H1 (cell line): Measurements from ENCODE around the gene GASK1B. TPM values are rescaled to one million over a fixed set of nuclear protein-coding genes. Genes with fewer than 3 reads are reported as not detected.

Source experiments
- CTCF ChIA-PET: fragments of 300-600 bp; sonication (Branson Sonifier 250); formaldehyde crosslinking; loops from one replicate; lab custom pipeline; 2021; ENCODE audit not compliant: partially characterized antibody; lab: Charles Lee
- POLR2A ChIA-PET: fragments of 300-600 bp; sonication (Branson Sonifier 250); formaldehyde crosslinking; loops from one replicate; lab custom pipeline; 2021; ENCODE audit warnings: inconsistent platforms; ENCODE audit not compliant: partially characterized antibody; lab: Charles Lee
- DNase-seq, 2 experiments: peaks; one replicate each; pipeline versions ENCODE4 v3.0.0 to v3.0.0-alpha.2; 2010 to 2022; ENCODE audit warnings: low spot score in 2 of 2, low read depth in 1 of 2, mixed read lengths in 1 of 2
- FAIRE-seq: peaks from 2 replicates; lab custom pipeline; 2011; peaks lifted over from hg19 to GRCh38; lab: Jason Lieb, UNC
- H2AFZ ChIP-seq: 2 replicates; pipeline ENCODE4 v1.8.1; 2012; ENCODE audit warnings: low read length, inconsistent platforms
- H2AK5ac ChIP-seq: 2 replicates; pipeline ENCODE4 v1.6.1; 2013; ENCODE audit warnings: low read depth, low read length
- H2BK120ac ChIP-seq: replicated peaks from 2 replicates; pipeline ENCODE3; 2013; ENCODE audit warnings: low read depth, low read length, inconsistent platforms
- H2BK12ac ChIP-seq: 2 replicates; pipeline ENCODE4 v1.6.1; 2013; ENCODE audit warnings: low read depth, low read length
- H2BK15ac ChIP-seq: 2 replicates; pipeline ENCODE4 v1.6.1; 2013; ENCODE audit warnings: low read length
- H2BK20ac ChIP-seq: 2 replicates; pipeline ENCODE4 v1.6.1; 2013; ENCODE audit warnings: low read length
- H2BK5ac ChIP-seq: 2 replicates; pipeline ENCODE4 v1.6.1; 2013; ENCODE audit warnings: low read depth, low read length
- H3K14ac ChIP-seq: 2 replicates; pipeline ENCODE4 v1.6.1; 2013; ENCODE audit warnings: inconsistent platforms; ENCODE audit not compliant: insufficient read length
- H3K18ac ChIP-seq: 2 replicates; pipeline ENCODE4 v1.6.1; 2013; ENCODE audit warnings: low read length; ENCODE audit errors: extremely low read depth
- H3K23ac ChIP-seq: 2 replicates; pipeline ENCODE4 v1.6.1; 2013; ENCODE audit warnings: inconsistent platforms; ENCODE audit not compliant: insufficient read length
- H3K23me2 ChIP-seq: 2 replicates; pipeline ENCODE4 v1.6.1; 2013; ENCODE audit warnings: low read depth, low read length
- H3K27ac ChIP-seq: 2 replicates; pipeline ENCODE4 v1.6.1; 2011; ENCODE audit warnings: low read depth, low read length, inconsistent platforms
- H3K27me3 ChIP-seq, 4 experiments: replicated peaks in 1 of 4; 1 replicate in 1 of 4; 2 replicates in 3 of 4; pipeline versions ENCODE4 v1.6.1 to v1.8.1; 2011 to 2013; ENCODE audit warnings: low read length in 3 of 4, mild to moderate bottlenecking in 3 of 4, inconsistent platforms in 2 of 4, mixed read lengths in 2 of 4, moderate library complexity in 1 of 4; ENCODE audit not compliant: control insufficient read depth in 3 of 4, insufficient read depth in 3 of 4; ENCODE audit errors: extremely low read depth in 1 of 4
- H3K36me3 ChIP-seq, 4 experiments: 2 replicates each; pipeline versions ENCODE4 v1.6.1 to v1.8.1; 2011 to 2013; ENCODE audit warnings: mild to moderate bottlenecking in 4 of 4, low read length in 3 of 4, moderate library complexity in 2 of 4, control low read depth in 1 of 4, inconsistent platforms in 1 of 4; ENCODE audit not compliant: insufficient read depth in 4 of 4, control insufficient read depth in 2 of 4
- H3K4ac ChIP-seq: replicated peaks from 2 replicates; pipeline ENCODE3; 2013; ENCODE audit warnings: low read length, low read depth, mixed read lengths, inconsistent platforms; ENCODE audit not compliant: insufficient read length
- H3K4me1 ChIP-seq, 4 experiments: replicated peaks in 1 of 4; 1 replicate in 1 of 4; 2 replicates in 3 of 4; pipeline versions ENCODE4 v1.6.1 to v1.8.1; 2011 to 2013; ENCODE audit warnings: low read length in 3 of 4, inconsistent platforms in 2 of 4, mixed read lengths in 1 of 4; ENCODE audit not compliant: insufficient read depth in 4 of 4, control insufficient read depth in 3 of 4
- H3K4me2 ChIP-seq, 2 experiments: 2 replicates each; pipeline versions ENCODE4 v1.6.1 to v1.8.1; 2011 to 2013; ENCODE audit warnings: low read depth in 2 of 2, low read length in 2 of 2, control low read depth in 1 of 2, inconsistent platforms in 1 of 2, mild to moderate bottlenecking in 1 of 2; ENCODE audit not compliant: insufficient read depth in 1 of 2
- H3K4me3 ChIP-seq, 4 experiments: fragments of 200-600, 300-600 bp in 1 of 4; sonication (generic), shearing (Covaris generic), sonication (Bioruptor Twin) in 1 of 4; 2 replicates each; pipeline versions ENCODE4 v1.5.1 to v1.8.1; 2011 to 2016; ENCODE audit warnings: low read length in 4 of 4, low read depth in 3 of 4, control low read depth in 2 of 4, inconsistent platforms in 2 of 4, mild to moderate bottlenecking in 2 of 4, mixed read lengths in 1 of 4, moderate library complexity in 1 of 4; ENCODE audit not compliant: insufficient read depth in 2 of 4; ENCODE audit errors: extremely low read depth in 1 of 4
- H3K56ac ChIP-seq: replicated peaks from 2 replicates; pipeline ENCODE3; 2013; ENCODE audit warnings: low read depth, mild to moderate bottlenecking, mixed read lengths, low read length, inconsistent platforms; ENCODE audit not compliant: insufficient read length
- H3K79me1 ChIP-seq: 2 replicates; pipeline ENCODE4 v1.6.1; 2013; ENCODE audit warnings: low read depth, low read length, control low read depth
- H3K79me2 ChIP-seq, 2 experiments: 2 replicates each; pipeline versions ENCODE4 v1.6.1 to v1.8.1; 2012 to 2013; ENCODE audit warnings: low read length in 2 of 2, mild to moderate bottlenecking in 2 of 2, inconsistent platforms in 1 of 2; ENCODE audit not compliant: insufficient read depth in 2 of 2, control insufficient read depth in 1 of 2
- H3K9ac ChIP-seq, 4 experiments: replicated peaks in 1 of 4; 1 replicate in 1 of 4; 2 replicates in 3 of 4; pipeline versions ENCODE4 v1.6.1 to v1.8.1; 2011 to 2013; ENCODE audit warnings: low read depth in 3 of 4, low read length in 3 of 4, control low read depth in 2 of 4, mild to moderate bottlenecking in 2 of 4, moderate library complexity in 2 of 4, inconsistent platforms in 1 of 4; ENCODE audit errors: extremely low read depth in 1 of 4
- H3K9me3 ChIP-seq, 2 experiments: 2 replicates each; pipeline versions ENCODE4 v1.6.1 to v1.8.1; 2012 to 2013; ENCODE audit warnings: mild to moderate bottlenecking in 2 of 2, moderate library complexity in 2 of 2, control low read depth in 1 of 2, inconsistent platforms in 1 of 2, low read depth in 1 of 2, low read length in 1 of 2, mixed read lengths in 1 of 2; ENCODE audit not compliant: insufficient read depth in 2 of 2
- H4K20me1 ChIP-seq, 2 experiments: replicated peaks in 1 of 2; 2 replicates each; pipeline versions ENCODE3 to v1.8.1; 2011 to 2013; ENCODE audit warnings: inconsistent platforms in 2 of 2, low read length in 2 of 2, mild to moderate bottlenecking in 1 of 2; ENCODE audit not compliant: insufficient read depth in 2 of 2, control insufficient read depth in 1 of 2
- H4K5ac ChIP-seq: 2 replicates; pipeline ENCODE4 v1.6.1; 2013; ENCODE audit warnings: low read length, low read depth, mixed read lengths, inconsistent platforms; ENCODE audit not compliant: insufficient read length
- H4K8ac ChIP-seq: 2 replicates; pipeline ENCODE4 v1.8.0; 2013; ENCODE audit warnings: mild to moderate bottlenecking, moderate library complexity, low read length, inconsistent platforms; ENCODE audit not compliant: insufficient read depth; ENCODE audit errors: extremely low read depth
- H4K91ac ChIP-seq: replicated peaks from 2 replicates; pipeline ENCODE3; 2013; ENCODE audit warnings: low read length, mixed read lengths, inconsistent platforms; ENCODE audit not compliant: insufficient read length
- POLR2AphosphoS5 ChIP-seq: IDR thresholded peaks from 2 replicates; pipeline ENCODE4 v1.6.1; 2011; ENCODE audit warnings: low read depth, low read length
- WGBS, 2 experiments: shearing (Covaris generic) in 1 of 2; methylation state at CpG; one replicate each; pipeline versions ENCODE4 v1.1.6 to v1.1.7; 2013 to 2015; ENCODE audit warnings: low lambda C conversion rate in 2 of 2, mixed read lengths in 2 of 2, inconsistent platforms in 1 of 2, low coverage in 1 of 2, missing lambda C conversion rate in 1 of 2; ENCODE audit not compliant: insufficient replicate concordance in 2 of 2, insufficient coverage in 1 of 2, insufficient read length in 1 of 2; ENCODE audit errors: extremely low coverage in 1 of 2, missing lambda C conversion rate in 1 of 2; 5-methylcytosine and 5-hydroxymethylcytosine counted together
- polyA plus RNA-seq, 7 experiments: library from polyadenylated mRNA; depleted of rRNA in 3 of 7; stranded (reverse) in 5 of 7; unstranded in 2 of 7; fragments of >200 nt in 5 of 7; fragments of 200-250 nt in 2 of 7; gene quantifications; 1 replicate in 5 of 7; 2 replicates in 1 of 7; 4 replicates in 1 of 7; pipeline versions ENCODE4 v1.2.1 to v1.2.3, GENCODE V29; 2011 to 2013; ENCODE audit warnings: missing spikeins in 2 of 7, mixed read lengths in 2 of 7
- total RNA-seq: library from RNA; stranded (reverse); fragmentation: NEBNext Ultra II Directional; extraction: Animal tissue kit (Norgen Biotek cat#: 25700); gene quantifications from 2 replicates; pipeline ENCODE4 v1.2.1, GENCODE V29; 2021

GASK1B gene
- total and polyA plus RNA-seq, 2 of the 8 experiments (the other 6 are each of a cell fraction or from before 2014, with no cell fraction given) = not detected

- no peaks in the 10 kb centered on the region for H3K4me1 ChIP-seq
- H3K79me1 ChIP-seq = no peaks in the 10 kb centered on the region
- H2BK15ac ChIP-seq = no peak overlapping the region
- H3K27me3 ChIP-seq = no peaks in the 10 kb centered on the region
- H3K23me2 ChIP-seq = no peaks in the 10 kb centered on the region
- H3K36me3 ChIP-seq = no peaks in the 10 kb centered on the region
- DNase-seq (no peak), FAIRE-seq (no peak)
- no peak overlapping the region for H3K27ac ChIP-seq
- no peak overlapping the region for H3K14ac ChIP-seq
- no peak overlapping the region for H4K91ac ChIP-seq
- H3K56ac ChIP-seq = no peak overlapping the region
- no peak overlapping the region for H2BK120ac ChIP-seq
- POLR2A ChIA-PET = no interaction called here
- H3K4me2 ChIP-seq = no peak overlapping the region
- H3K79me2 ChIP-seq = no peaks in the 10 kb centered on the region
- H4K5ac ChIP-seq = no peak overlapping the region
- no peak overlapping the region for H3K23ac ChIP-seq
- no peak overlapping the region for H2AFZ ChIP-seq
- H2BK12ac ChIP-seq = no peak overlapping the region
- H3K4ac ChIP-seq = no peak overlapping the region
- 83% methylated on average over 4 of the region's 4 CpGs; no CpG with 5 or more reads in 1 of the 2 experiments for WGBS, 2 experiments
- H3K4me3 ChIP-seq = no peak overlapping the region
- H2AK5ac ChIP-seq = no peak overlapping the region
- H4K8ac ChIP-seq = no peak overlapping the region
- H3K9ac ChIP-seq = no peak overlapping the region
- no peaks in the 10 kb centered on the region for H4K20me1 ChIP-seq
- H3K18ac ChIP-seq = no peak overlapping the region
- no peaks in the 10 kb centered on the region for H3K9me3 ChIP-seq
- CTCF ChIA-PET = interaction anchor here (5.4 kb wide), 1 partner anchor 12 kb away, joined by 23 read pairs; the partner anchor contains the start of gene GASK1B
- no peak overlapping the region for H2BK5ac ChIP-seq
- H2BK20ac ChIP-seq = no peak overlapping the region
- no peak for TF ChIP-seq POLR2AphosphoS5
Observed at GRCh38 chr4:158159718-158160094, 13.1 kb downstream of the GASK1B start.
